Keratinocyte (primary cell): Measurements from ENCODE around the gene FNDC3B. TPM values are rescaled to one million over a fixed set of nuclear protein-coding genes. Genes with fewer than 3 reads are reported as not detected.

Source experiments
- DNase-seq: peaks from one replicate; pipeline ENCODE4 v3.0.0-alpha.2; 2011; ENCODE audit warnings: low read depth, missing footprints, low spot score
- FAIRE-seq: peaks from 2 replicates; lab custom pipeline; 2011; peaks lifted over from hg19 to GRCh38; lab: Jason Lieb, UNC
- H2AFZ ChIP-seq: 2 replicates; pipeline ENCODE4 v1.6.0; 2012; ENCODE audit warnings: low read length, control low read depth, inconsistent platforms; ENCODE audit not compliant: control insufficient read depth
- H3K27ac ChIP-seq: 2 replicates; pipeline ENCODE4 v1.5.1; 2011; ENCODE audit warnings: low read length; ENCODE audit not compliant: control insufficient read depth, insufficient read depth
- H3K27me3 ChIP-seq: 3 replicates; pipeline ENCODE4 v1.6.0; 2011; ENCODE audit warnings: low read length; ENCODE audit not compliant: control insufficient read depth, insufficient read depth; ENCODE audit errors: extremely low read depth
- H3K36me3 ChIP-seq, 2 experiments: 2 replicates in 1 of 2; 3 replicates in 1 of 2; pipeline ENCODE4 v1.5.1; 2011; ENCODE audit warnings: low read length in 2 of 2, mild to moderate bottlenecking in 1 of 2; ENCODE audit not compliant: control insufficient read depth in 2 of 2, insufficient read depth in 2 of 2; ENCODE audit errors: extremely low read depth in 1 of 2
- H3K4me1 ChIP-seq: 3 replicates; pipeline ENCODE4 v1.5.1; 2011; ENCODE audit warnings: low read length; ENCODE audit not compliant: control insufficient read depth, insufficient read depth; ENCODE audit errors: extremely low read depth
- H3K4me2 ChIP-seq: 3 replicates; pipeline ENCODE4 v1.6.0; 2011; ENCODE audit warnings: low read depth, low read length; ENCODE audit not compliant: control insufficient read depth, insufficient read depth; ENCODE audit errors: extremely low read depth
- H3K4me3 ChIP-seq, 3 experiments: fragments of 200-600 bp in 1 of 3; sonication (generic) in 1 of 3; 2 replicates in 2 of 3; 3 replicates in 1 of 3; pipeline ENCODE4 v1.5.1; 2011 to 2016; ENCODE audit warnings: low read length in 3 of 3, mild to moderate bottlenecking in 3 of 3, control low read depth in 2 of 3, inconsistent platforms in 1 of 3, low read depth in 1 of 3, mixed read lengths in 1 of 3, mixed run types in 1 of 3, moderate library complexity in 1 of 3; ENCODE audit not compliant: control insufficient read depth in 2 of 3, insufficient read depth in 2 of 3; ENCODE audit errors: extremely low read depth in 1 of 3
- H3K79me2 ChIP-seq: 2 replicates; pipeline ENCODE4 v1.6.0; 2012; ENCODE audit warnings: low read length; ENCODE audit not compliant: control insufficient read depth, insufficient read depth
- H3K9ac ChIP-seq: 3 replicates; pipeline ENCODE4 v1.6.0; 2011; ENCODE audit warnings: low read length; ENCODE audit not compliant: control insufficient read depth, insufficient read depth; ENCODE audit errors: extremely low read depth
- H3K9me1 ChIP-seq: 3 replicates; pipeline ENCODE4 v1.6.0; 2011; ENCODE audit warnings: low read length; ENCODE audit not compliant: control insufficient read depth, insufficient read depth; ENCODE audit errors: extremely low read depth
- H3K9me3 ChIP-seq: 2 replicates; pipeline ENCODE4 v1.5.1; 2012; ENCODE audit warnings: low read depth, low read length; ENCODE audit not compliant: control insufficient read depth
- H4K20me1 ChIP-seq: 3 replicates; pipeline ENCODE4 v1.6.0; 2011; ENCODE audit warnings: low read length; ENCODE audit not compliant: control insufficient read depth, insufficient read depth; ENCODE audit errors: extremely low read depth
- EZH2 ChIP-seq: IDR thresholded peaks from one replicate; pipeline ENCODE4 v1.6.1; 2012; ENCODE audit warnings: inconsistent platforms, mild to moderate bottlenecking, low read length, moderate library complexity
- dilution Hi-C: fragments of 300-500 bp; cut with MboI; formaldehyde crosslinking; loops from one replicate; pipeline ENCODE4 v1.7.0; 2020; ENCODE audit warnings: low sequenced_read_pairs; ENCODE audit not compliant: extremely low pct_ligation_motif_present
- polyA plus RNA-seq, 5 experiments: library from polyadenylated mRNA; depleted of rRNA in 3 of 5; stranded (reverse) in 3 of 5; stranded (forward) in 1 of 5; unstranded in 1 of 5; fragments of >200 nt; gene quantifications; 1 replicate in 1 of 5; 2 replicates in 3 of 5; 3 replicates in 1 of 5; pipeline versions ENCODE4 v1.2.1 to v1.2.3, GENCODE V29; 2011 to 2012; ENCODE audit warnings: missing spikeins in 2 of 5, low read depth in 1 of 5, low replicate concordance in 1 of 5
- TF ChIP-seq, protein P1 (sequence below), 3 experiments: IDR thresholded peaks in 1 of 3; conservative IDR thresholded peaks in 1 of 3; optimal IDR thresholded peaks in 1 of 3; 2 replicates in 2 of 3; 3 replicates in 1 of 3; pipeline versions ENCODE3 to v1.5.1; 2011; ENCODE audit warnings: low read length in 3 of 3, mild to moderate bottlenecking in 3 of 3, moderate library complexity in 2 of 3, control low read depth in 1 of 3, inconsistent platforms in 1 of 3; ENCODE audit not compliant: insufficient read depth in 2 of 3; ENCODE audit errors: extremely low read depth in 1 of 3

The FNDC3B gene
- polyA plus RNA-seq, 1 donor (not counting 4 experiments of a cell fraction or from before 2014, with no cell fraction given): 31.4 TPM

DNA sequence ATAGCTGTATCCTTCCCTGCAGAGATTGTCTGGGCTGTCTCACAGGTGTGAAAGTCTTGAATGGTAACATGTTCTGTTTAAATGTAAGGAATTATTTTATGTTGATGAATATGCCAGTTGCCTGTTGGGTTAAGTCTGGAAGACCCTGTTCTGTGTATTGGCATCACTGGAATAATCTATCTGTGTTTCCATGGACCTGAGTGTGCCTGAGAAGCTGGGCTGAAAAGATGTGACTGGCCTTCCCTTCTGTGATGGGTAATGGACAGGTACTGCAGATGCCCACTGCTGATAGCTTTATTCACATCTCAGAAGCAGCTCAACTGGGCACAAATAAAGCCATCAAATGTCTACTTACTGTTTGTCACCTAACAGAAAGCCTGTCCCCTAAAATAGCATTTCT is 196.3 kb downstream of the FNDC3B start:
- Histone ChIP-seq H3K27ac (no peak overlapping the region), H2AFZ (no peak overlapping the region), H3K4me3 (no peak overlapping the region), H3K36me3 (peaks cover 2 to 8% of the 10 kb centered on the region in 2 experiments), H3K9me1 (peaks cover 2% of the 10 kb centered on the region), H3K9ac (no peak overlapping the region), H3K9me3 (no peaks in the 10 kb centered on the region), H3K79me2 (peaks cover 31% of the 10 kb centered on the region), H3K4me1 (no peaks in the 10 kb centered on the region), H4K20me1 (peaks cover 4% of the 10 kb centered on the region), H3K4me2 (no peak overlapping the region), H3K27me3 (no peaks in the 10 kb centered on the region)
- no peak for DNase-seq
- FAIRE-seq: no peak
- dilution Hi-C loops: no loop called here
- TF ChIP-seq EZH2: no peak
- TF ChIP-seq, protein P1, sequence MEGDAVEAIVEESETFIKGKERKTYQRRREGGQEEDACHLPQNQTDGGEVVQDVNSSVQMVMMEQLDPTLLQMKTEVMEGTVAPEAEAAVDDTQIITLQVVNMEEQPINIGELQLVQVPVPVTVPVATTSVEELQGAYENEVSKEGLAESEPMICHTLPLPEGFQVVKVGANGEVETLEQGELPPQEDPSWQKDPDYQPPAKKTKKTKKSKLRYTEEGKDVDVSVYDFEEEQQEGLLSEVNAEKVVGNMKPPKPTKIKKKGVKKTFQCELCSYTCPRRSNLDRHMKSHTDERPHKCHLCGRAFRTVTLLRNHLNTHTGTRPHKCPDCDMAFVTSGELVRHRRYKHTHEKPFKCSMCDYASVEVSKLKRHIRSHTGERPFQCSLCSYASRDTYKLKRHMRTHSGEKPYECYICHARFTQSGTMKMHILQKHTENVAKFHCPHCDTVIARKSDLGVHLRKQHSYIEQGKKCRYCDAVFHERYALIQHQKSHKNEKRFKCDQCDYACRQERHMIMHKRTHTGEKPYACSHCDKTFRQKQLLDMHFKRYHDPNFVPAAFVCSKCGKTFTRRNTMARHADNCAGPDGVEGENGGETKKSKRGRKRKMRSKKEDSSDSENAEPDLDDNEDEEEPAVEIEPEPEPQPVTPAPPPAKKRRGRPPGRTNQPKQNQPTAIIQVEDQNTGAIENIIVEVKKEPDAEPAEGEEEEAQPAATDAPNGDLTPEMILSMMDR (optimal IDR thresholded peaks at IDR 0.05 in 1 of 3, IDR thresholded peaks at IDR 0.05 in 1 of 3, conservative IDR thresholded peaks at IDR 0.05 in 1 of 3; ENCODE audit: extremely low read depth in 1 of 3, insufficient read depth in 2 of 3, low read length in 3 of 3): no peak

DNA sequence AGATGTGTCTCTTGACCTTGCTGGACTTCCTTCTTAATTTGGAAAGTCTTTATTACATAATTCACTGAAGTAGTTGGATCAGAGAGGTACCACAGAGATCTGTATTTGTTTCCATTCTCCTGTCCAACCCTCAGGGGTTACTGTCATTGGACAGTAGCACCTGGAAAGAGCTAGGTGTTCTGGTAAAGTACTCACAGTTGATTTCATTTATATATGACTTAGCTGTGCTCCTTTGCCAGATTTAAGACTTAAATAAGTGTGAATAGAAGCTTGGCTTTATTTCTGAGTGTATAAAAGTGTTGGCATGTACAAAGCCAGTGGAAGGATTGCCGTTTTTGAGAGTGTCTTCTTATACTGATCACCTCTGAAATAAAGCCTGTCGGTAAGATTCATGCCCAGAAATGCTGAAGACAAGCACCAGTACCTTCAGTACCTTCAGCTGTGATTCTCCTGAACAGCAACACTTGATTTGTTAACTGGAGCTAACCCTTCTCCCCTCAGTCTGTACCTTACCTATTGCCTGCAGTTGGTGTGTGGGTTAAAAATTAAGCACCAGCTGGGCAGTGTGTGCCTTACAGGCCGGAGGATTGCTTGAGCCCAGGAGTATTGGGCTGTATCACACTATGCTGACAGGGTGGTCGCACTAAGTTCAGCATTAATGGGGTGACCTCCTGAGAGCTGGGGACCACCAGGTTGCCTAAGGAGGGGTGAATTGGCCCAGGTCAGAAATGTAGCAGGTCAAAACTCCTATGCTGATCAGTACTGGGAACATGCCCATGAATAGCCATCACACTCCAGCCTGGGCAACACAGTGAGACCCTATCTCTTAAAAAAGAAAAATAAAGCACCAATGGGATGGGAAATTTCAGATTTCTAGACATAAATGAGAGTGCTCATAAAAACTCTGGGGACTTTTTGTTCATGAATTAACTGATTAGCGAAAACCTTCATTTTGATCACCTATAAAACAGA is 197.7 kb downstream of the FNDC3B start:
- peaks cover 30% of the 10 kb centered on the region for H3K79me2 ChIP-seq
- H3K9me1 ChIP-seq: peaks cover 2% of the 10 kb centered on the region
- H3K36me3 ChIP-seq: peaks cover 2 to 8% of the 10 kb centered on the region in 2 experiments
- dilution Hi-C loops: no loop called here
- no peak overlapping the region for H3K9ac ChIP-seq
- no peak for TF ChIP-seq EZH2
- H3K4me1 ChIP-seq: no peaks in the 10 kb centered on the region
- H3K4me2 ChIP-seq: no peak overlapping the region
- no peak overlapping the region for H3K4me3 ChIP-seq
- H4K20me1 ChIP-seq: peaks cover 4% of the 10 kb centered on the region
- FAIRE-seq (no peak), DNase-seq (no peak)
- peaks cover 4% of the 10 kb centered on the region for H3K9me3 ChIP-seq
- H3K27ac ChIP-seq: no peak overlapping the region
- no peaks in the 10 kb centered on the region for H3K27me3 ChIP-seq
- H2AFZ ChIP-seq: no peak overlapping the region
